HG02840 (cell line): Measurements from ENCODE around the gene EGR2.

Experiments
- ATAC-seq: cut with Tn5 transposase; IDR thresholded peaks from one replicate; pipeline ENCODE4 v1.9.1; 2021; ENCODE audit warnings: mild to moderate bottlenecking, moderate library complexity, moderate number of reproducible peaks; ENCODE audit not compliant: unreplicated experiment, low FRiP score

Gene EGR2

GRCh38 chr10:62816331-62817120 lies at the start of gene EGR2:
Gene EGR2 (minus strand): TSS chr10:62816366. CDS start chr10:62816029, 337 bp downstream.
- ATAC-seq = peak; percentile 73

DNA sequence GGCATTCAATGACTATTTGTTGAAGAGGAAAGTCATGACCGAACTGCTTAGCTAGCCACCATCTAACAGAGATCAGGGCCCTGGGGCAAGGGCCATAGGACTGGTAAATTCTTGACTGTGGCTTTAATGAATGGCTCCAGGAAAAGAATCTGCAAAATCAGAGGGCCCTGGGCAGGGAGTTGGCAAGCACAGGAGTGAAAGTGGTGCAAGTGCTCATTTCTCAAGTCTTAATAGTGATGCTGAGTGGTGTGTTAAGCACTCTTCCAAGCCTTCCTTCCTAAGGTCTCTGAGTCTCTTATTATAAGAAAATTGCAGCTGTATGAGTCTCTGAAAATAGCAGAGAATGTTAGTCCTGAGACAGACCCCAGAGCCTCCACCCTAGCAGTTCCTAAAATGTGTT lies 46.3 kb upstream of the EGR2 start:
- ATAC-seq = no peak

- no peak for ATAC-seq
Measured at GRCh38 chr10:62861507-62861906, 45.3 kb upstream of the EGR2 start.

DNA sequence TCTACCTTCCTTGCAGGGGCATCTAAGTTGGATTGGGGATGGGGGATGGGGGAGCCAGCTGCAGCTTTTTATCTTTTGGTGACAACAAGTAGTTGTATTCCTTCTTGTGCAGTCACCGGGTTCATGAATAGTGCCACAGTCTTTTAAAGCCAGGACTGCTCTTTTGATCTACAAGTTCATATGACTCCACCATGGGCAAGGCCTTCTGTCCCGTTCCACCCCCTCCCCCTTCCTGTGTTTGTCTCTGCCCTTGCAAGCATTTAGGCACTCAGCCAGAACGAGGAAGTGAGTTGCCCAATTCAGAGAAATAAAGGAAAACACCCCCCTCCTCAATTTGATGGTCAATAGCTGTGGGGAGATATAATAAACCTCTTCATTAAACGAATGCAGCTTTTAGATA lies 44.8 kb upstream of the EGR2 start:
- no peak for ATAC-seq

DNA sequence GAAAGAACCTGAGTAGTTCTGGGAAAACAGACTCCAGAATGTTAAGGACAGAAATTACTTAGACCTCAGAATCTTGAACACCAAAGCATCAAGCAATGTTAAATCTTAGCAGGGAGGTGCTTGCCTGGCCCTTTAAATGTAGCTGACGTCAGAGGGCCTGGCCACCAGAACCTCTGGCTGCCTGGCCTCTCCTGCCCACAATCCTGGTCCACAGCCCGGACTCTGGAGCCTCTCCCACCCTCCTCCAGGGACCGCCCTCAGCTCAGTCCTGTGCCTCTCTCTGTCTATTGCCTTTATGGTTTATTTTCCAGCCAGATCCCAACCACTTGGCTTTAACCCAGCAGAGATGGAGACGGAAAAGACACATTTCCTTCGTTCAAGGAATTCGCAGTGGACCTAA lies 42.2 kb upstream of the EGR2 start:
- no peak for ATAC-seq

DNA sequence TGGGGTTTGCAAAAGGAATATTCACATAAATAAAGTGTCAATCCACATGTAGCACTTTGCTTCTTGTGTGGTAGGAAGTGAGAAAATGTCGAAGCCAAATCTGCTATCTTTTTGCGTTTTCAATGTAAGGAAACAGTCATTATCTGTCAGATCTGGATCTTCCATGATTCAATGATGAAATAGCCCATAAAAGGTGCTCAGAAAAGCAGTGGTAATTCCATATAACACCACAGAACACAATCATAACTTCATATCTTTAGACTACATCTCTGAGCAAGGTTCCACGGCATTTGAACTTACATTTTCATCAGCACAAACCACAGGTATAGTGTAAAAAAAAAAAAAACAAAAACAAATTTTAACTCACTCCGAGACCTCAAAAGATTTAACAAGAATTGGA lies 39.9 kb upstream of the EGR2 start:
- no peak for ATAC-seq

- ATAC-seq = no peak
Measured at GRCh38 chr10:62853710-62854109, 37.5 kb upstream of the EGR2 start.

GRCh38 chr10:62852961-62853702 lies 37.0 kb upstream of the EGR2 start:
- ATAC-seq = peak; percentile 49

DNA sequence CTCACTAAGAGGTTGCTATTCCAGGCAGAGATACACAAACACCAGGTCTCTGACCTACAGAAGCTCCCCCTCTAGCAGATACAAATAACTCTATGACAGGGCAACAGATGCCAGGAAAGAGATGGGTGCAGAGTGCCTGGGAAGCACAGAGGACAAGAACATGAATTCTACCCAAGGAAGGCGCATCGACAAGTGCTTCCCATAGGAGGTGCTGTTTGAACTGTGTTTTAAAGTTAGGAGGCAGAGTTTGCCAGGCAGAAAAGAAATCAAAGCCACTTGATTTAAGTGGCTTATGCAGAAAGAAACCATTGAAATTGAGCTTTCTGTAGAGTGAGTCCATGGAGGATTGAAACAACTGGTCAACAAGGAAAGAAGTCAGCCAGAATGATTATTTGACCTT lies 35.3 kb upstream of the EGR2 start:
- ATAC-seq = no peak

GRCh38 chr10:62850646-62851045 lies 34.5 kb upstream of the EGR2 start:
- no peak for ATAC-seq

- no peak for ATAC-seq
Measured at GRCh38 chr10:62847433-62847832, 31.3 kb upstream of the EGR2 start.

GRCh38 chr10:62844280-62845011 lies 28.3 kb upstream of the EGR2 start:
- no peak for ATAC-seq

DNA sequence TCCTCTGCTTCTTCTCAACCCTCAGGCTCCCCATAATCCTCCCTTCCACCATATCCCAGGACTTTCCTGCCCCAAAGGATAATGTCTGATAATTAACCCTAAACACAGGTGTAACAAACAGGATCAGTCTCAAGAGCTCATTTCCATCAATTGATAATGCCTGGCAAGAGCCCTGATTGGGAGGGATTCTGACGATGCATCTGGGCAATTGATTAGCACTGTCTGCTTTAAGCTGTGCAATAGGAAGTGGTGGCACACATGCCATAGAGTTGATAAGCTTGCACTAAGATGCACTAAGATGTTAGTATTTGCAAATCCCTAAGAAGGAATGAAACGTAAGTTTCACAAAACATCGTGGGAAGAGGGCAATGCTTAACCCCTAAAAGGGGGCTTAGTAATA lies 27.4 kb upstream of the EGR2 start:
- no peak for ATAC-seq

DNA sequence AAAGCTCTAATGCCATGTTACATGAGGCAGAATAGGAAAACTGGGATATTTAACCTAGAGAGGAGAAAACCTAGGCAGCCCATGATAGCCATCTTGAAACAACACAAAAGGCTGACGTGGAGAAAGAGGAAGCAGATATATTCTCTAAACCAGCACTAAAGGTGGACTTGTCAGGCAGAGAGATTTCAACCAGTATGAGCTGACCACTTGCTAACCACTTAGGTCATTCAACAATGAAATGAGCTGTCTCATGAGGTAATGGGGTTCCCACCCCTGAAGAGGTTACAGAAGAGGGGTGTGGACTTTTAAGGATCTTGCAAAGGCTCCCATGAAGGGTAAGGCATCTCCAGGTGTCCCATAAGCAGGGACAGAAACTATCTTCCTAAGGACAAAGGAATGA lies 26.8 kb upstream of the EGR2 start:
- ATAC-seq = no peak

DNA sequence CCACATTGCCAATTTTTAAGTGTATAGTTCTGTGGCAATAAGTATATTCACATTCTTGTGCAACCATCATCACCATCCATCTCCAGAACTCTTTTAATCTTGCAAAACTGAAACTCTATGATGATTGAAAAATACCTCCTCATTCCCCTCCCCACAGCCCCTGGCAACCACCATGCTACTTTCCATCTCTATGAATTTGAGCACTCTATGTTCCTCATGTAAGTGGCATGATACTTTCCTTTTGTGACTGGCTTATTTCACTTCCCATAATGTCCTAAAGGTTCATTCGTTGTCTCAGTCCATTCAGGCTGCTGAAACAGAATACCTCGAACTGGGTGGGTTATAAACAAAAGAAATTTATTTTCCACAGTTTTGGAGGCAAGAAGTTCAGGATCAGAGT lies 23.4 kb upstream of the EGR2 start:
- no peak for ATAC-seq

DNA sequence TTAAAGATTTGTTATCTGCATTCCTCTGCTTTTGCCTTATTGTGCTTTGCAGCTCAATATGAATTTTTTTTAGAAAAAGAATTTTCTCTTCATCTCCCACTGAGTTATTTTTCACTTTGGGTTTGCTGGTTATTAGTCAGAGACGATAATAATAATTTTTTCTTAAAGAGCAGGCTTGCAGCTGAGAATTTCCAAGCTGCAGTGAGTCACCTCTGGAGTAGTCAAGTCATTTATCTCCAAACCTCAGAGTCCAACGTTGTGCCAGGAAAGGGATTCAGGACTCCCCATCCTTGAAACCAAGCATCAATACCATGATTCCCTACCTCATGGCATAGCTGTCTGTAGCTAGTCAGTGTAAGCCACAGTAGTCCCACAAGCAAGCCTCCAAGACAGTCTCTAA lies 15.2 kb upstream of the EGR2 start:
- ATAC-seq = no peak

DNA sequence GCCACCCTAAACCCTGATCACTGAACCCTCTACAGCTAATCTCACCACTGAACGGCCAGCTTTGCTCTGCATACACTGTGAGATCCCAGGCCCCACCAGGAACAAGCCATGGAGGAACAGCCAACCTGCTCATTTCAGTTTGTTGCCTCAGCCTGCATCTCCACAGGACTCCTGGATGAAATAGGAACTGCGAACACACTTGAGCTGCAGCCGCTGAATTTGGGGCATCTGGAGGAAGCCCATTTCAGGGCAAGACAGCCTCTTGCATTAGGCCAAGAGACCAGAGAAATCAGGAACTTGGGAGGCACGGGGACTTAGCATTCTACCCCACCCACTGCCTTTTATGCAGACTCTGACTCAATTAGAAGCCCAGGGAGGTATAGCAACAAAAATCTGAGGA lies 14.5 kb upstream of the EGR2 start:
- ATAC-seq = no peak

DNA sequence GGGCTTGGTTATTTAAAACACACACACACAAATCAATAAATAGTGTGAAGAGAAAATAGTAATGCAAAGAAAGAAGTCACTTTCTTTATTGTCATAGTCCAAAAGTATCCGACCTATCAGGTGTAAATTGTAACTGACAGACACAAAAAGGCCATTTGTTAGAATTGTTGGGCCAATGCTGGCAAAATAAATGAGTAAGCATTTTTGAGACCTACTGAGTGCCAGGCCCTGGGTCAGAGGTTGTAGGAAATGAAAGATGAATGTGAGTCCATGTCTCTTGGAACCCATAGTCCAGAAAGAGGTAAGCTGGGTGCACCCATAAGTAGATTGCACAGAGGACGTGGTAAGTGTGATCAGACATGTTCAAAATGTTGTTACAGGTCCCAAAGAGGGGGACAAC lies 13.5 kb upstream of the EGR2 start:
- ATAC-seq = no peak

DNA sequence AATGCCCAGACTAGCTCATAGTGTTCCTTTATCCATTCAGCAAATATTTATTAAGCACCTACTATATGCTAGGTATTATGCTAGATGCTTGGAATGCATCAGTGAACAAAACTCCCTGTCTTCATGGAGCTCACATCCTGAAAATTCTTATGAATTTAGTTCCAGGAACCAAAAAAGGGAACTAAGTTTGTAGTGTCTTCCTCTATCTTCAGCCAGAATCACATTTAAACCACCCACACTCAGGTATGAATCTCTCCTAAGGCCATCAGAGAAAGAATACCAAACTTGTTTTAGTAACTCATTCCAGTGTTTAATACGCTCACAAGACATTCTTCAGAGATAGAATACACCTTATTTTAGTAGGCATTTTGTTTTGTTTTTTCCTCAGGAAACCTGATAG lies 10.1 kb upstream of the EGR2 start:
- ATAC-seq = no peak

DNA sequence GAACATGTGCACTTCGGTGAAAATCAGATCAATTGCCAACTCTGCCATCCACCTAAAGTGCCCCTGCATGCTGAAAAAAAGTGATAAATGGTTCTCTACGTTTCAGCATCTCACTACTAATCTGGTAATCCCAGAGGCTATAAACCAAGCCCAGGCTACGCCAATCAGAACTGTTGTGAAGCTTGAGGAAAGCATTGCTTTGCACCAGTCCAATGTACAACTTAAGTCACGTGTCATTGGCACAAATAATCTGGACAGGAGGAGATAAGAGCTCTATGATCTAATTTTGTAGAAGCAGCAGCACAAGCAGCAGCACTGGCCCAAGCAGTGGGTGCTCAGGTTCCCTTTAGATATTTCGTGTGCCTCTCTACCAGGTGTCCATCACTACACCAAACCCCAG lies 4.4 kb upstream of the EGR2 start:
- ATAC-seq = no peak

GRCh38 chr10:62819141-62819920 lies 3.2 kb upstream of the EGR2 start:
- ATAC-seq = no peak
